Upper lobe of right lung (tissue), 1 donor: ENCODE measurements around the gene LRFN2. TPM values are rescaled to one million over a fixed set of nuclear protein-coding genes. Genes with fewer than 3 reads are reported as not detected.

ENCODE experiments used
- ATAC-seq: fragments of 200-7000 bp; cut with Tn5 transposase; one replicate; pipeline ENCODE4 v1.9.1; 2020; ENCODE audit warnings: mild to moderate bottlenecking, moderate library complexity
- DNase-seq: peaks from one replicate; pipeline ENCODE4 v3.0.0-alpha.2; 2020
- H3K27ac ChIP-seq: fragments of 200-600 bp; one replicate; pipeline ENCODE4 v1.8.0; 2022
- H3K27me3 ChIP-seq: fragments of 200-600 bp; one replicate; pipeline ENCODE4 v1.8.0; 2022; ENCODE audit warnings: mild to moderate bottlenecking
- H3K36me3 ChIP-seq: fragments of 200-600 bp; one replicate; pipeline ENCODE4 v1.8.0; 2022
- H3K4me1 ChIP-seq: fragments of 200-600 bp; one replicate; pipeline ENCODE4 v1.8.0; 2022
- H3K4me3 ChIP-seq: fragments of 200-600 bp; one replicate; pipeline ENCODE4 v1.8.0; 2022; ENCODE audit warnings: mild to moderate bottlenecking
- H3K9me3 ChIP-seq: fragments of 200-600 bp; one replicate; pipeline ENCODE4 v1.8.0; 2022
- intact Hi-C: fragments of 100-400 bp; cut with DNase I; formaldehyde crosslinking; loops from one replicate; pipeline ENCODE4 v1.11.0; 2022
- total RNA-seq: library from RNA; stranded (reverse); fragmentation: NEBNext Ultra II Directional; extraction: Animal tissue kit (Norgen Biotek cat#: 25700); gene quantifications from one replicate; pipeline ENCODE4 v1.2.1, GENCODE V29; 2021
- TF ChIP-seq, protein P1 (sequence below): fragments of 200-600 bp; IDR thresholded peaks from one replicate; pipeline ENCODE4 v1.8.0; 2022; ENCODE audit warnings: antibody characterized with exemption
- donor health status: DM: no; HTN: yes; CAD: no; lungs with severe emphysema.

LRFN2 gene
- total RNA-seq, 1 donor from 2014 or later = not detected

DNA sequence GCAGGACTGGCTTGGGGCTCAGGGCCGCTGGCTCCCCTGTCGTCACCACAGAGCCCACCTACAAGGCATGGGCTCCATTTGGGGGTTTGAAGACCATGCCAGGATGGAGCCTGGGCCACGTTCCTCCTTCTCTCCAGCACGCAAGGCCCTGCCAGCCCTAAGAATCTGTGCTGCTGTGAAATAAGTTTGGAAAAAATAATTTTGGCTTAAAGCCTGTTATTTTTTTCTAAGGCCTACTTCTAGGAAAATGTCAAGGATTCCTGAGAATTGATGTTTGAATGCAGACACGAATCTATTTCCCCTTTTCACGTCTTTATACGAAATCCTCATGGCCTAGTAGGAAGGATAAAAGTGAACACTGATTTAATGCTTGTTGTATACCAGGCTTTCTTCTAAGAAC is 107.5 kb downstream of the LRFN2 start:
- Histone ChIP-seq H3K9me3 (no peaks in the 10 kb centered on the region), H3K4me3 (no peak overlapping the region), H3K4me1 (no peaks in the 10 kb centered on the region), H3K36me3 (no peaks in the 10 kb centered on the region), H3K27me3 (peaks cover 30% of the 10 kb centered on the region), H3K27ac (no peak overlapping the region)
- intact Hi-C loops = no loop called here
- TF ChIP-seq, protein P1, sequence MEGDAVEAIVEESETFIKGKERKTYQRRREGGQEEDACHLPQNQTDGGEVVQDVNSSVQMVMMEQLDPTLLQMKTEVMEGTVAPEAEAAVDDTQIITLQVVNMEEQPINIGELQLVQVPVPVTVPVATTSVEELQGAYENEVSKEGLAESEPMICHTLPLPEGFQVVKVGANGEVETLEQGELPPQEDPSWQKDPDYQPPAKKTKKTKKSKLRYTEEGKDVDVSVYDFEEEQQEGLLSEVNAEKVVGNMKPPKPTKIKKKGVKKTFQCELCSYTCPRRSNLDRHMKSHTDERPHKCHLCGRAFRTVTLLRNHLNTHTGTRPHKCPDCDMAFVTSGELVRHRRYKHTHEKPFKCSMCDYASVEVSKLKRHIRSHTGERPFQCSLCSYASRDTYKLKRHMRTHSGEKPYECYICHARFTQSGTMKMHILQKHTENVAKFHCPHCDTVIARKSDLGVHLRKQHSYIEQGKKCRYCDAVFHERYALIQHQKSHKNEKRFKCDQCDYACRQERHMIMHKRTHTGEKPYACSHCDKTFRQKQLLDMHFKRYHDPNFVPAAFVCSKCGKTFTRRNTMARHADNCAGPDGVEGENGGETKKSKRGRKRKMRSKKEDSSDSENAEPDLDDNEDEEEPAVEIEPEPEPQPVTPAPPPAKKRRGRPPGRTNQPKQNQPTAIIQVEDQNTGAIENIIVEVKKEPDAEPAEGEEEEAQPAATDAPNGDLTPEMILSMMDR = no peak
- DNase-seq (no peak), ATAC-seq (no peak)

DNA sequence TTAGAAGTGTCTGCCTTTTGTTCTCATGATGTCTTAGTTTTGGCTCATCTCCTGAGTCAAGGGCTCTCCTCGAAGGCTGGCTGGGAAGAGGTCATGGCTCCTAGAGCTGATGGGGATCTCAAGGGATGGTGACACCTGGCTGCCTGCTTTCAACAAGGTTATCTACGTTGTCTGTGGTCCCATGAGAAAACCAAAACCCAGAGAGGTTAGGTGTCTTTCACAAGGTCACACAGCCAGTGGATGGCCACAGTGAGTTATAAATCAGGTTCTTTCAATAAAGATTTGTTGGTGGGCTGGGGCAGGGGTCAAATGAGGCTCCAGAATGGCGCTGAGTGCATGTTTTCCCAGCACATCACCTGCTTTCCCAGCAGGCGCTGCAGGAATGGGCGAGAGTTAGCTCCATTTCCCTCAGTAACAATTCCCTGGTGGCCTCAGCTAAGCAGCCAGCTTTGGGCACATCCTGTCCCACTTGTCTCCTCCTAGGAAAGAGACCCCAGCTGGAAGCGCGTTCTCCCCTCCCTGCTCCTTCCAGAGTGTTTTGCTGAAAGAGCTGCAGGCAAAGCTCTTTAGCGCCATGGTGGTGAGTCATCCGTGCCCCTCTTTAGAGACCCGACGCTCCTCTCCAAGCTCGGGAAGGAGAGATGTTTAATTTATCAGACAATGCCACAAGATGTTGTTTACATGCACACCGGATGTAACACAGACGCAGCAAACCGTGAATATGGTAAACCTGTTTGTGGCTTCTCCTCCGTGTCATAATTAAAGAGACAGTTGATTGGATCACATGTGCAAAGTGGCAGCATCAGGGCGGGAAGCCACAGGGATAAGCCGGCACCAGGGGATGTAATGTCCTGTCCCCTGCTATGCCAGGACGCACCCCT is 109.7 kb downstream of the LRFN2 start:
- Histone ChIP-seq H3K9me3 (no peaks in the 10 kb centered on the region), H3K4me3 (no peak overlapping the region), H3K27me3 (peaks cover 26% of the 10 kb centered on the region), H3K4me1 (no peaks in the 10 kb centered on the region), H3K27ac (no peak overlapping the region), H3K36me3 (no peaks in the 10 kb centered on the region)
- intact Hi-C loops = no loop called here
- TF ChIP-seq, protein P1 = no peak
- no peak for ATAC-seq
- no peak for DNase-seq

DNA sequence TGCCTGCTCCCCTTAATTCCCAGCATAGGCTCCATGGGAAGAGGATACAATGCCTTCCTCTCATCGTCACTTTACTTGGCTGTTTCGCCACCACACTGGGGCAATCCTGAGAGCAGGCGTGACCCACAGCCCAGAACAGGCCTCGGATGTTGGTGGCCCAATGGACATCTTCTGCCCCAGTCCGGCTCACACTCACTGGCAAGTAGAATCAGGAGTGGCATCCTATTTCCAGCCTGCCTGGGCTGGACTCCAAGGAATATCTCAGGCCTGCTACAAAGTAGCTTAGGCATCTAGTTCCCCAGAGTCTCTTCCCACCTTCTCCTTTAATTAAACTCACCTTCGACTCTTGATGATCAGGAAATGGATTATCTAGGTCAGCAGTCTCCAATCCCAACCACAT is 110.5 kb downstream of the LRFN2 start:
- no peak overlapping the region for H3K27ac ChIP-seq
- ATAC-seq (no peak), DNase-seq (no peak)
- TF ChIP-seq, protein P1 = no peak
- intact Hi-C loops = no loop called here
- peaks cover 29% of the 10 kb centered on the region for H3K27me3 ChIP-seq
- H3K36me3 ChIP-seq = no peaks in the 10 kb centered on the region
- no peak overlapping the region for H3K4me3 ChIP-seq
- H3K9me3 ChIP-seq = no peaks in the 10 kb centered on the region
- no peaks in the 10 kb centered on the region for H3K4me1 ChIP-seq

DNA sequence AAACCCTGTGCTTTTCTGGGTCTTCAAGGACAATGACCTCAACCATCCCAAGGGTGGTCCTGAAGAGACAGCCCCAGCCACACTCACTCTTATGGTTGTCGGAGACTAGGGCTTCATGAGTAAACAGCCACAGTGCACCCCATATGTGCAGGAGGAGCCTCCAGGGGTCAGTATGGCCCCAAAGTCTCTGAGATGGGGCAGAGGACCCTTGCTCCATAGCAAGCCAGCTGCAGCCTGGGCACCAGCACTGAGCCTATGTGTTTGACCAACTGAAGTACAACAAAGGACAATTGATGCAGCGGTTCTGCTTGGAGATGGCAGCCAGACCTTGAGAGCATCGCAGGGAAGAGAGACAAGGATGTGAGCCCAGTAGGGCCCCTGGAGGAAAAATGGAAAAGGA is 112.2 kb downstream of the LRFN2 start:
- no peaks in the 10 kb centered on the region for H3K36me3 ChIP-seq
- no peak overlapping the region for H3K27ac ChIP-seq
- DNase-seq (no peak), ATAC-seq (no peak)
- no peaks in the 10 kb centered on the region for H3K9me3 ChIP-seq
- no peaks in the 10 kb centered on the region for H3K4me1 ChIP-seq
- H3K4me3 ChIP-seq = no peak overlapping the region
- TF ChIP-seq, protein P1 = no peak
- intact Hi-C loops = no loop called here
- H3K27me3 ChIP-seq = peaks cover 30% of the 10 kb centered on the region

DNA sequence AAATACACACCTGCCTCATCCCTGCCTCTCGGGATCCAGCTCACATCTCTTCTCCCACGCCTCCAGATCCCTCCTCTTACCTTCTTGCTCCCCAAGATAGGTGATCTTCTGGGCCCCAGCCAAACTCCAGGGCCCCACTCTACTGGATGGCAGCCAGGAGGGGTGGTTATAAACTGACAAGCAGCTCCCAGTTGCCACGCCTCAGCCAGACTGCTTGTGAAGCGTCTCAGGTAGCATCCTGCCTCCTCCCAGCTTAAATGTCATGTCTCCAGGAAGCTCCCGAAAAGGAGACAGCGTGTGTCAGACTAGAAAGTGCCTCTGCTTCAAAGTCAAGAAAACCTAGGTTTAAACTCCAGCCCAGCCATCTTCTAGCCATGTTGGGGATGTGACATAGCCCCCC is 114.1 kb downstream of the LRFN2 start:
- no peak for DNase-seq
- no peaks in the 10 kb centered on the region for H3K36me3 ChIP-seq
- peaks cover 29% of the 10 kb centered on the region for H3K27me3 ChIP-seq
- no peaks in the 10 kb centered on the region for H3K4me1 ChIP-seq
- no peak overlapping the region for H3K27ac ChIP-seq
- TF ChIP-seq, protein P1 = no peak
- no peak for ATAC-seq
- H3K9me3 ChIP-seq = no peaks in the 10 kb centered on the region
- H3K4me3 ChIP-seq = no peak overlapping the region
- intact Hi-C loops = no loop called here
